AG09319 (cell line): Measurements from ENCODE around the gene SLC25A22.

Source experiments
- DNase-seq: peaks from one replicate; pipeline ENCODE4 v3.0.0-alpha.2; 2010; ENCODE audit warnings: low read depth; ENCODE audit errors: extremely low read depth
- CTCF ChIP-seq: IDR thresholded peaks from 2 replicates; pipeline ENCODE4 v1.5.1; 2011; ENCODE audit warnings: low read depth, mild to moderate bottlenecking, inconsistent platforms, low read length, moderate library complexity

The SLC25A22 gene

GRCh38 chr11:838441-839279 is 40.6 kb upstream of the SLC25A22 start:
- no peak for DNase-seq

GRCh38 chr11:837990-838307 is 39.9 kb upstream of the SLC25A22 start:
- no peak for TF ChIP-seq CTCF

More at GRCh38 chr11:838441-839279, 40.6 kb upstream of the SLC25A22 start:
- peak; percentile 21 for TF ChIP-seq CTCF

GRCh38 chr11:837189-837989 is 39.3 kb upstream of the SLC25A22 start:
- no peak for TF ChIP-seq CTCF
- no peak for DNase-seq

More at GRCh38 chr11:837990-838307, 39.9 kb upstream of the SLC25A22 start:
- DNase-seq, result no peak

- no peak for TF ChIP-seq CTCF
- no peak for DNase-seq
These were observed 38.6 kb upstream of the SLC25A22 start for GRCh38 chr11:836700-837099.

GRCh38 chr11:836274-836673 is 38.2 kb upstream of the SLC25A22 start:
- TF ChIP-seq CTCF, result no peak

GRCh38 chr11:834371-835316 is 36.6 kb upstream of the SLC25A22 start:
- peak; percentile 34 for DNase-seq
- no peak for TF ChIP-seq CTCF

More at GRCh38 chr11:836274-836673, 38.2 kb upstream of the SLC25A22 start:
- DNase-seq, result no peak
